D721Med (cell line): ENCODE results near the gene OBSCN.

ENCODE experiments used
- DNase-seq: peaks from one replicate; pipeline ENCODE4 v3.0.0; 2011; ENCODE audit warnings: low spot score; ENCODE audit not compliant: insufficient read length
- FAIRE-seq: peaks from 2 replicates; lab custom pipeline; 2011; peaks lifted over from hg19 to GRCh38; lab: Jason Lieb, UNC
- CTCF ChIP-seq: IDR thresholded peaks from 2 replicates; pipeline ENCODE4 v1.5.1; 2012; ENCODE audit warnings: mild to moderate bottlenecking, control low read depth; ENCODE audit not compliant: insufficient read depth; ENCODE audit errors: missing control alignments

OBSCN gene

GRCh38 chr1:228370941-228371740, 163.3 kb downstream of the OBSCN start:
- TF ChIP-seq CTCF: no peak
- FAIRE-seq (no peak), DNase-seq (no peak)

GRCh38 chr1:228371741-228372182, 163.9 kb downstream of the OBSCN start:
- TF ChIP-seq CTCF: no peak
- DNase-seq (no peak), FAIRE-seq (no peak)

GRCh38 chr1:228372183-228373003, 164.5 kb downstream of the OBSCN start:
- FAIRE-seq (no peak), DNase-seq (no peak)
- TF ChIP-seq CTCF: no peak

- FAIRE-seq (no peak), DNase-seq (no peak)
- no peak for TF ChIP-seq CTCF
These were observed 165.3 kb downstream of the OBSCN start for GRCh38 chr1:228373004-228373680.

GRCh38 chr1:228373681-228374571, 166.1 kb downstream of the OBSCN start:
- no peak for FAIRE-seq
- no peak for TF ChIP-seq CTCF
- no peak for DNase-seq

GRCh38 chr1:228374711-228375577, 167.1 kb downstream of the OBSCN start:
- FAIRE-seq: no peak
- no peak for DNase-seq

More at GRCh38 chr1:228374711-228375577, 167.1 kb downstream of the OBSCN start:
- no peak for TF ChIP-seq CTCF
